C4-2B (cell line): ENCODE data around the gene CRHBP.
"Not testable (repeated sequence)": the region's sequence is repeated elsewhere in the genome, so short reads cannot be mapped to it uniquely, and the experiment has no call there.

Experiments used
- H3K27ac ChIP-seq: fragments of 450-650 bp; 2 replicates; pipeline ENCODE4 v1.5.1; 2017
- CTCF ChIP-seq: fragments of 450-650 bp; conservative IDR thresholded peaks from 2 replicates; pipeline ENCODE4 v1.5.1; 2017; ENCODE audit warnings: mild to moderate bottlenecking
- ZFX ChIP-seq: fragments of 450-650 bp; IDR thresholded peaks from 2 replicates; pipeline ENCODE4 v1.6.1; 2017

The CRHBP gene

GRCh38 chr5:76930083-76930482, 22.8 kb upstream of the CRHBP start:
- TF ChIP-seq ZFX (no peak), CTCF (no peak)
- H3K27ac ChIP-seq = no peak overlapping the region

DNA sequence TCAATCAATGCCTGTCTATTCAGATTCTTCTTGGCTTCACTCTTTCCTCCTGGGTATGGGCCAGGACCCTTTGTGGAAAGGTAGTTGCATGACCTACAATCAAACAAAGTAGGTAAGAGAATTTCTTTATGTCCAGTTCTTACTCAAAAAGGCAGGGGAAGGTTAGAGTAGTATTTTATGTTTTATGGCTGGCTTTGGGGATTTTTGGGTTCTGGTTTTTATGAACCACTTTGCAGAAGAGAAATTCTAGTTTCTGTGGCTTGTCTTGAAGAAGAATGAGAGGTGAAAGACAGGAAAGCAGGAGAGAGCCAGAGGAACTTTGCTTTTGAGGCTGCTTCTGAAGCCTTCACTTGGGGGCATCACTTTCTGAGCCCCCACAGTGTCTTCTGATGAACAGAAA, 14.7 kb upstream of the CRHBP start:
- H3K27ac ChIP-seq = no peak overlapping the region
- TF ChIP-seq CTCF = no peak

- TF ChIP-seq ZFX (no peak), CTCF (no peak)
- H3K27ac ChIP-seq = no peak overlapping the region
Observed at GRCh38 chr5:76941000-76941399, 11.8 kb upstream of the CRHBP start.

GRCh38 chr5:76941442-76941841, 11.4 kb upstream of the CRHBP start:
- TF ChIP-seq CTCF = no peak
- TF ChIP-seq ZFX = no peak
- no peak overlapping the region for H3K27ac ChIP-seq

- no peak for TF ChIP-seq ZFX
- no peak for TF ChIP-seq CTCF
- no peak overlapping the region for H3K27ac ChIP-seq
Observed at GRCh38 chr5:76942581-76942980, 10.3 kb upstream of the CRHBP start.

DNA sequence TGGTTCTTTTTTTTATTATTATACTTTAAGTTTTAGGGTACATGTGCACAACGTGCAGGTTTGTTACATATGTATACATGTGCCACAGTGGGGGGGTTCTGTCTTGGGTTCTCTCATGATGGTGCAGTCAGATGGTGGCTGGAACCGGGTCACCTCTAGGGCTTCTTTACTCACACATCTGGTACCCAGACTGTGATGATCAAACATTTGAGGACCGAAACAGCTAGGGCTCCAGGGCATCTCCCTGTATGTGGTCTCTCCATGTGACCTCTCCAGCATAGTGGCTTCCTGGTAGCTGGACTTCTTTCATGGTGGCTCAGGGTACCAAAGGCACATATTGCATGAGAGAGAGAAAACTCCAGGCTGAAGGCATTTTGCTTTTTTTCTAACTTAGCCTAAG, 9.8 kb upstream of the CRHBP start:
- H3K27ac ChIP-seq = no peak overlapping the region
- TF ChIP-seq CTCF = no peak
- no peak for TF ChIP-seq ZFX

DNA sequence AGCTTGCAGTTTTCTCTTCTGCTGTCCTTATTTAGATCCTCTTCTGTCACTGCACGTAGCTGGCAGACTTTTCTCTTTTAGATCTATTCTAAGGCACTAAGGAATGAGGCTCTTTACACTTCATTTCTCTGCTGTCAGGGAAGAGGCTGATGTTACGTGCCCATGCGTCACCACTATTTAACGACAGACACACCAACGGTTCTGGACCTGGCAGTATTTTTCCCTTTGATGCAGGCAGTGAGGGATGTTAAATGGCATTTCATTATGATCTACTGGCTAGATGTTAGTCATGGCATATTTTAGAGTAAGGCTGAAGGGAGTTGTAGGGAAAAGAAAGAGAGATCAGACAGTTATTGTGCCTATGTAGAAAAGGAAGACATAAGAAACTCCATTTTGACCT, 8.2 kb upstream of the CRHBP start:
- H3K27ac ChIP-seq = no peak overlapping the region

DNA sequence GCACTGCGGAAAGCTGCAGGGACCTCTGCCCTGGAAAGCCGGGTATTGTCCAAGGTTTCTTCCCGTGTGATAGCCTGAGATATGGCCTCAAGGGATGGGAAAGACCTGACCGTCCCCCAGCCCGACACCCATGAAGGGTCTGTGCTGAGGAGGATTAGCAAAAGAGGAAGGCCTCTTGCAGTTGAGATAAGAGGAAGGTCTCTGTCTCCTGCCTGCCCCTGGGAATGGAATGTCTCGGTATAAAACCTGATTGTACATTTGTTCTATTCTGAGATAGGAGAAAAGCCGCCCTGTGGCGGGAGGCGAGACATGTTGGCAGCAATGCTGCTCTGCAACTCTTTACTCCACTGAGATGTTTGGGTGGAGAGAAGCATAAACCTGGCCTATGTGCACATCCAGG, 7.6 kb upstream of the CRHBP start:
- not testable (repeated sequence) for H3K27ac ChIP-seq

More for the DNA sequence above, 8.2 kb upstream of the CRHBP start:
- TF ChIP-seq CTCF = no peak
- TF ChIP-seq ZFX = no peak
